CD4-positive, alpha-beta T cell treated with Interferon gamma for 1 hour (primary cell): Measurements from ENCODE around the gene CLDN3.
"Not testable (repeated sequence)": the region's sequence is repeated elsewhere in the genome, so short reads cannot be mapped to it uniquely, and the experiment has no call there.

Source experiments
- DNase-seq: peaks from one replicate; pipeline ENCODE4 v3.0.0-alpha.2; 2020

CLDN3 gene

DNA sequence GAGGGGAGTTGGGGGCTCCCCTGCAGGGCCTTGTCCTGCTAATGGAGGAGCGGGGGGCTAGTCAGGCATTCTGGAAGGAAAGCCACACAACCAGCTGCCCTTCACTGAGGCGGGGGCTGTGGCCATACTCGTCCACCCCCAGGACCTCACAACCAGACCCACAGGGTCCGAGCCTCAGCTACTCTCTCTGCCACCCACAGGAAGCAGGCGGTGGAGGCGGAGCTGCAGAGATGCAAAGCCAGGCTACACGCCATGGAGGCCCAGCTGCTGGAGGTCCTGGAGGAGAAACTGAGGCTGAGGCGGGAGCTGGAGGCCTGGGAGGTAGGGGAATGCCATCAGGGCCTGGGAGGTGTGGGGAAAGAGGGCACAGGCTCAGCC is 34.6 kb downstream of the CLDN3 start:
- DNase-seq: no peak

DNA sequence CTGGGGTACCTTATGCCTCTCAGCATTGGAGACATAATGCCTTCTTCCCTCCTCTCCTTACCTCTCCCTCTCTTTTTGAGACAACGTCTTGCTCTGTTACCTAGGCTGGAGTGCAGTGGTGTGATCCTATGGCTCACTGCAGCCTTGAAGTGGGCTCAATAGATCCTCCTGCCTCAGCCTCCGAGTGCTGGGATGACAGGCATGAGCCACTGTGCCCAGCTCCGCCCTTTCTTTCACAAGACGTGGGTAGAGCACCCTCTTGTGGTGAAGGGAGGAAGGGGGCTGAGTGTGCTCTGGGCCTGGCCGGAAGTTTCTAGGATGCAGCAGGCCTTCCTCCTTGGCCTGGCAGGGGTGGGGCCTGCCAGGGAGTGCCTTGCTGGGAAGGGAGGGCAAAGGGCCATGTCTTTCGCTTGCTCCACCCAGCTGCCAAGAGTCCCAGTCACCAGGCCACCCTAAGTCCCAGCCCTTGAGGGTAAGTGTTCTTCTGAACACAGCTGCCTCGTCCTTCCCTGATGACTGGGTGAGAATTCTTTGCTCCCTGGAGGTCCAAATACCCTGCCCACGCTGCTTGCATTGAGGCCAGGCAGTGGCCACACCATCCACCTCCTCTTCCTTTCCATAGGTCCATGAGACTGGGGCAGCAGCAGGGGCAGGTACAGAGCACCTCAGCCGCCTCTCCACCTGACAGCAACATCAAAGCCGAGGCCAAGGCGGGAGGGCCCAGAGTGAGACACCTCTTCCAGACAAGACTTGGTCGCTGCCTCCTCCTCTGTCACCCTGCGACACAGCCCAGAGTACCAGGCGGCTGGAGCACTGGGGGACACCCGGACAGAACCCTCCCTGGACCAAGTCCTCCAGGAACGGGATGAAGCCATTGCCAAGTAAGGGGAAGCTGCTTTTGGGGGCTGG is 35.2 kb downstream of the CLDN3 start:
- peak; percentile 82 for DNase-seq

DNA sequence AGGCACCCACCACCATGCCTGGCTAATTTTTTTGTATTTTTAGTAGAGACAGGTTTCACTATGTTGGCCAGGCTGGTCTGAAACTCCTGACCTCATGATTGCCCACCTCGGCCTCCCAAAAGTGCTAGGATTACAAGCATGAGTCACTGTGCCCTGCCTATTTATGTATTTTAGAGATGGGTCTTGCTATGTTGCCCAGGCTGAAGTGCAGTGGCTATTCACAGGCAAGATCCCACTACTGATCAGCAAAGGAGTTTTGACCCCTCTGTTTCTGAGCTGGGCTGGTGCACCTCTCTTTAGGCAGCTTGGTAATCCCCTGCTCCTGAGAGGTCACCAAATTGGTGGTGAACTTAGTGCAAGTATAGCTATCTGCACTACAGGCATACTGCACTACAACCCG is 37.7 kb downstream of the CLDN3 start:
- no peak for DNase-seq

DNA sequence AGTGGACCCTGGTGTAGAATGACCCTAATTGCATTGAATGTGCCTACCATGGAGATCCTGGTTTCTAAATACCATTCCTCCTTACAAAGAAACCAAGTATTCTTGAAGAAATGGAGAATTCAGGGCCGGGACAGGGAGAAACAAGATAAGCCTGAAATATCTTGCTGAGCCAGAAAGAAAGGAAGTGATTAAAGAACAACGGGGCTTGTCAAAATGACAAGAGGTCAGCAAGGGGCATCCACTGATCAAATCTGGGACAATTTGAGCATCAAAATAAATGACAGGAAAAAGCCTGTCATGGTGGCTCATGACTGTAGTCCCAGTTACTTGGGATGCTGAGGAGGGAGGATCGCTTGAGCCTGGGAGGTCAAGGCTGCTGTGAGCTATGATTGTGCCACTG is 39.6 kb downstream of the CLDN3 start:
- no peak for DNase-seq

DNA sequence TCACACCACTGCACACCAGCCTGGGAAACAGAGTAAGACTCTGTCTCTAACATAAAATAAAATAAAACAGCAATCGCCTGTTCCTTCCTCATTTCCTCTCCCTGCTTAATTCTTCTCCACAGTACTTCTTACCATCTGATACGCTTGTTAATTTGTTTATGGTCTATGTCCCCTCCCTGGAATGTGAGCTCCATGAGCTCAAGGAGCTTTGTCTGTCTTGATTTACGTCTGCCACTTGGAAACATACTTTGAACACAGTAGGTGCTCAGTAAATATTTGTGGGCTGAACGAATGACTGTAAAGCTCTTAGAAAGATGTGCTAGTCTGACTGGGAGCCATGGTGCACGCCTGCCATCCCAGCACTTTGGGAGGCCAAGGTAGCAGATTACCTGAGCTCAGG is 41.5 kb downstream of the CLDN3 start:
- no peak for DNase-seq

DNA sequence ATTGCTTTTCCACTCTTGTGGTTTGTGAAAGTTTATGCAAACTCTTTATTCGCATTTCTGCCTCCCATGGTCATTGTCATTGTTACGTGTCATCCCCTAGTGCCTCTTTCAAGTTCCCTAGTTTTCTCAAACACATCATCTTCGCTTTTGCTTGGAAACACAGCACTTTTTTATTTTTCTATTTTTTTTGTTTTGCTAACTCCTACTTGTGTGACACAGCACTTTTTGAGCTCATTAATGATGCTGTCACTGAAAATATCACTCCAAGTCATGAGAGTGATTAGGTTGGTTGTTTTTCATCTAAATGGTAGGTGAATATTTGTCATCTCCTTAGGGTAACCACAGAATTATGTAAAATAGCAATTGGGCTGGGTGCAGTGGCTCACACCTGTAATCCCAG is 42.1 kb downstream of the CLDN3 start:
- no peak for DNase-seq

DNA sequence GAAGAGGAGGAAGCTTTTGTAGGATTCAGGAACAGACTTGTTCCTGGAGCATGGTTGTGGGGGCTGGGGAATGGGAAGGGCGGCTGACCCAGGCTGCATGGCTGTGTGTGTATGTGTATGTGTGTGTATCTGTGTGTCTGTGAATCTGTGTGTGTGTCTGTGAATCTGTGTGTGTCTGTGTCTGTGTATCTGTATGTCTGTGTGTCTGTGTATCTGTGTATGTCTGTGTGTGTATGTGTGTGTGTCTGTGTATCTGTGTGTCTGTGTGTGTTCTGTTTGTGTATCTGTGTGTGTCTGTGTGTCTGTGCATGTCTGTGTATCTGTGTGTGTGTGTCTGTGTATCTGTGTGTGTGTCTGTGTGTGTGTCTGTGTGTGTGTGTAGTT is 44.0 kb downstream of the CLDN3 start:
- DNase-seq: no peak

DNA sequence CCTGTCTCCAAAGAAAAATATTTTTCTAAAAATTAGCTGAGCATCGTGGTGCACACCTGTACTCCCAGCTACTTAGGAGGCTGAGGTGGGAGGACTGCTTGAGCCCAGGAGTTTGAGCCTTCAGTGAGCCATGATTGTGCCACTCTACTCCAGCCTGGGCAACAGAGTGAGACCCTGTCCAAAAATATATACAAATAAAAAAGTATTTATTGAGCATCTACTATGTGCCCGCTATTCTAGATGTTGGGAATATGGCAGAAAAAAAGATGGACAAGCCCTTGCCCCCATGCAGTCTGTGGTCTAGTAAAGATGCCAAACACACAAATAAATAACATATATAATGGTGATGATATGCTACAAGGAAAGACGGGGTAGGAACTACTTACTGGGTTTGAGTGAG is 46.3 kb downstream of the CLDN3 start:
- no peak for DNase-seq

DNA sequence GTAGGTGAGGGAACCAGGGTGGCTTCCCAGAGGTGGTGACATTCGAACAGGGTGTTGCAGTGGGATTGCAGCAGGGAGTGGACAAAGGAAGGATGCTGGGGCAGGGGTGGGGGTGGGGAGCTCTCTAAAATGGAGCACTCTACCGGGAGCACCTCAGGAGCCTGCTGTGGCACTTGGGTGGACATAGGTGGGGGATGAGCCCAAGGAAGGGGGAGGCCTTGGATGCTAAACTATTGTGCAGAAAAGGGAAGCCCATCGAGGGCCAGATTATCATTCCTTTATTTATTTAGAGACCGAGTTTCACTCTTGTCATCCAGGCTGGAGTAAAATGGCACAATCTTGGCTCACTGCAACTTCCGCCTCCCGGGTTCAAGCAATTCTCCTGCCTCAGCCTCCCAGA is 47.3 kb downstream of the CLDN3 start:
- DNase-seq: no peak

DNA sequence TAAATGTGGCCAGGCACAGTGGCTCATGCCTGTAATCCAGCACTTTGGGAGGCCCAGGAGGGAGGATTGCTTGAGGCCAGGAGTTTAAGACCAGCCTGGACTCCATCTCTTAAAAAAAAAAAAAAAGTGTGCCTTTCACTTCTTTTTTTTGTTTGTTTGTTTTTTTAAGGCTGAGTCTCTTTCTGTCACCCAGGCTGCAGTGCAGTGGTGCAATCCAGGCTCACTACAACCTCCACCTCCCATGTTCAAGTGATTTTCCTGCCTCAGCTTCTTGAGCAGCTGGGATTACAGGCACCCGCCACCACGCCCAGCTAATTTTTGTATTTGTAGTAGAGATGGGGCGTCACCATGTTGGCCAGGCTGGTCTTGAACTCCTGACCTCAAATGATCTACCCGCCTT is 47.9 kb downstream of the CLDN3 start:
- DNase-seq: not testable (repeated sequence)

DNA sequence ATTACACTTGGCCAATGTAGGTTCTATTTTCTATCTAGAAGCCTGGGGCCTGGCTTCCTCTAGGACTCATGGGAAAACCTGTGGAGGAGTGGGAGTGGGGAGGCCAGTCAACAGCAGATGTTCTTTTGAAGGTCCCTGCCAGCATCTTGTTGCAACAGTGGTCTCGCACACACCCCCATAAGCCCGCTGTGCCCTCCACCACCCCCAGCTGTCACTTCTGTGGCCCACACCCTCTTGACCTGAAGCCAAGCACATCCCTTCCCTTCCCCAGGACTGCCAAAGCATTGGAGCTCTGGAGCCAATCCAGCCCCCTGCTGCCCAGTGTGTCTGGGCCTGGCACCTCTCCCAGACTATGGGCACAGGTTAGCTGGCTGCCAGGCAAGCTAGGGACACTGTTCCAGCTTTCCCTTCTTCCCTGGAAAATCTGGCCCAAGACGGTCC is 48.7 kb downstream of the CLDN3 start:
- DNase-seq: no peak

DNA sequence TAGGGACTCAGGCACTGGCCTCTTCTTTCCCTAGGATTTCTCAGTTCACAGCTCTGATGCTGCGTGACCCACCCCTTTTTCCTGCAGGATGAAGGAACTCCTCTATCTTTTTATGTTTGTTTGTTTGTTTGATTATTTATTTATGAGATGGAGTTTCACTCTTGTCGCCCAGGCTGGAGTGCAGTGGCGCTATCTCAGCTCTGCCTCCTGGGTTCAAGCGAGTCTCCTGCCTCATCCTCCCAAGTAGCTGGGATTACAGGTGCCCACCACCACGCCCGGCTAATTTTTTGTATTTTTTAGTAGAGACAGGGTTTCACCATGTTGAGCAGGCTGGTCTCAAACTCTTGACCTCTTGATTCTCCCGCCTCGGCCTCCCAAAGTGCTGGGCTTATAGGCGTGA is 49.6 kb downstream of the CLDN3 start:
- DNase-seq: not testable (repeated sequence)

DNA sequence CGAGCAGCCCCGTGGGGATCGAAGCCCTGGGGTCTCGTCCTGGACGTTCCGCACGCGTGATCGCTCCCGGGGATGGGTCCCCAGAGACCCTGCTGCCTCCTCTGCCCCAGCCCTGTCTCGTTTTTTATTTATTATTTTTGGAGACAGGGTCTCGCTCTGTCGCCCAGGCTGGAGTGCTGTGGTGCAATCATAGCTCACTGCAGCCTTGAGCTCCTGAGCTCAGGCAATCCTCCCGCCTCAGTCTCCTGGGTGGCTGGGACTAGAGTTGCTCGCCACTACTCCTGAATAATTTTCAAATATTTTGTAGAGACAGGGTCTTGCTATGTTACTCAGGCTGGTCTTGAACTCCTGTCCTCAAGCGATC is 50.3 kb downstream of the CLDN3 start:
- no peak for DNase-seq
